DLD1 (cell line): ENCODE results near the gene AKR1C3.
"Not testable (repeated sequence)": the region's sequence is repeated elsewhere in the genome, so short reads cannot be mapped to it uniquely, and the experiment has no call there.

Experiments
- in situ Hi-C: cut with HindIII; loops from 2 replicates; pipeline ENCODE4 v1.10.0; 2017; ENCODE audit warnings: low sequenced_read_pairs

AKR1C3 gene

GRCh38 chr10:5136468-5137087 is 42.4 kb downstream of the AKR1C3 start:
- in situ Hi-C loops, result no loop called here

- in situ Hi-C loops, result not testable (repeated sequence)
Observed at GRCh38 chr10:5137699-5138098, 43.5 kb downstream of the AKR1C3 start.

- in situ Hi-C loops, result no loop called here
Observed at GRCh38 chr10:5142199-5142598, 48.0 kb downstream of the AKR1C3 start.

- in situ Hi-C loops, result no loop called here
Observed at GRCh38 chr10:5143137-5143536, 48.9 kb downstream of the AKR1C3 start.

- in situ Hi-C loops, result no loop called here
Observed at GRCh38 chr10:5146920-5147254, 52.7 kb downstream of the AKR1C3 start.

- in situ Hi-C loops, result no loop called here
Observed at GRCh38 chr10:5147255-5147980, 53.2 kb downstream of the AKR1C3 start.

GRCh38 chr10:5147981-5148677 is 53.9 kb downstream of the AKR1C3 start:
- in situ Hi-C loops, result no loop called here

GRCh38 chr10:5148678-5149032 is 54.4 kb downstream of the AKR1C3 start:
- in situ Hi-C loops, result no loop called here

GRCh38 chr10:5151076-5151475 is 56.9 kb downstream of the AKR1C3 start:
- in situ Hi-C loops, result no loop called here

GRCh38 chr10:5155951-5156350 is 61.7 kb downstream of the AKR1C3 start:
- in situ Hi-C loops, result no loop called here
